Activated CD8-positive, alpha-beta memory T cell treated with anti-CD3 and anti-CD28 coated beads for 36 hours (primary cell): Measurements from ENCODE around the gene PRR23E. TPM values are rescaled to one million over a fixed set of nuclear protein-coding genes. Genes with fewer than 3 reads are reported as not detected.

ENCODE experiments used
- CTCF ChIA-PET: fragments of 350-600 bp; sonication (Branson Sonifier 250); formaldehyde crosslinking; loops from one replicate; lab custom pipeline; 2021; ENCODE audit warnings: antibody characterized with exemption; lab: Charles Lee
- POLR2A ChIA-PET: fragments of 350-600 bp; sonication (Branson Sonifier 250); formaldehyde crosslinking; loops from one replicate; lab custom pipeline; 2021; ENCODE audit warnings: antibody characterized with exemption; lab: Charles Lee
- total RNA-seq, 2 experiments: library from RNA; stranded (reverse); gene quantifications; one replicate each; pipeline ENCODE4 v1.2.3, GENCODE V29; 2021

The PRR23E gene
- total RNA-seq, 2 experiments from 2014 or later, result not detected

DNA sequence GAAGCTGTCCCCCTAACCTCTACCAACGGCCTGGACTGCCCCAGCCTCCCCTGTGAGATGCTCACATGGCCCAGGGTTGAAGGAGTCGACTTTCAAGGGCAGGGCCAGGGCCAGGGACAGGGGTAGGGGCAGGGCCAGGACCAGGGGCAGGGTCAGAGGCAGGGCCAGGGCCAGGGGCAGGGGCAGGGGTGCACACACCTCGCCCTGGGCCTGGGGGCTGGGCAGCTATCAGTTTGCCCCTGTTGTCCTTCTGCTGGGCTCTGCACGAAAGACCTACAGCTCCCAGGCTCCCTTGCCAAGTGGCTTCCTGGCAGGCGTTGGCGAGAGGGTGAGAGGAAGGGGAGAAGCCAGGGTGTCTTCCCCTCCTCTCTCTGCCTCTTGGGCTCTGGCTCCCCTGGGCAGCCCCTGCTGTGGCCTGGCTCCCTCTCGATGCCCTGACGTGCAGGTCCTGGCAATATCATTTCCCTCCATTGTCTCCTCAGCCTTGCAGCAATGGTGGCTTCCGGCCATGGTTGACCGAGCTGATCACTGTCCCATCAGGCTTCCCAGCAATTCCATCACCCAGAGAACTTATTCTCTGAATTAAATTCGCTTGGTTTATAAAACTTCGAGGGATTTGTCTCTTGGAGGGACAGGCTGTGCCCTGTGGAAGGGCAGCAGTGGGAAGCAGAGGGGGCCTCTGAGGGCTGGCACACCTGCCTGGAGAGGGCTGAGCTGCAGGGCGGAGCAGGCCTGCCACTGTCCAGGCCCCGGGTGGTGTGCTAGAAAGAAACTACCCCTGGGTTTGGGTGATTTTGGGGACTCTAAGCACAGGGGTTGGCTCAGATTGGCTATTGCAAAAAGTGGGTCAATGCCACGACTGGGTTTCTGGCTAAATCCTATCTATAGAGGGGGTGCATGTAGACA lies 13.9 kb downstream of the PRR23E start:
- ChIA-PET CTCF (no interaction called here), POLR2A (no interaction called here)

DNA sequence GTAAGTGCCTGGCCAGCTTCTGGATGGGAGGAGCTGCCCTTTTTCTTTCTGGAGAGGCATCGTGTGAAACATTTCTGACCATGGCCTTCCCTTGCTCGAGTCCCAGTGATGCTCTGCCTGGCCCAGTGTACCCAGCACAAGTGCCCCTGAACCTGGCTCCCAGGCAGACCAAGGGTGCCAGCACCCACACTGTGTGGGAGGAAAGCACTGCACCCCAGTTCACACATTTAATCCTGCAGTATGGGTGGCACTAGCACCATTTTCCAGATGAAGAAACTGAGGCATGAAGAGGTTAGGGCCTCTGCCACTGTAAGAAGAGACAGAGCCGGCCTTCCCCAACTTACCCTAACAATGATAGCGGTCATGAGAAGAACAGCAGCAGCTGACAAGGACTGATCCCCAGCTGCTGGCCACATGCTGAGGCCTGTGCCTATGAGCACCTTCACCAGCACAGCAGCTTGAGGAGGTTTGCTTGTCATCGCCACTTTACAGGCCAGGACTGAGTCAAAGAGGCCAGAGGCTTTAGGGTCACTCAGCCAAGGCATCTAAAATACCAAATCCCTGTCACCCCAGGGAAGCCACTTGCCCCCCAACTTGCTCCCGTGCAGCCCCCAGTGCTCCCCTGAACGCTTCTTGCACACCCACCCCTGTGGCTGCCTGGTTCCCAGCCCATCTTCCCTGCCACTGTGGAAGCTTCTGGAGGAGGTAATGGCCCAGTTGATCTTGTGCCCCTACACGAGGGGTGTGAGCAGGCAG lies 15.0 kb downstream of the PRR23E start:
- POLR2A ChIA-PET, result no interaction called here
- CTCF ChIA-PET, result no interaction called here

DNA sequence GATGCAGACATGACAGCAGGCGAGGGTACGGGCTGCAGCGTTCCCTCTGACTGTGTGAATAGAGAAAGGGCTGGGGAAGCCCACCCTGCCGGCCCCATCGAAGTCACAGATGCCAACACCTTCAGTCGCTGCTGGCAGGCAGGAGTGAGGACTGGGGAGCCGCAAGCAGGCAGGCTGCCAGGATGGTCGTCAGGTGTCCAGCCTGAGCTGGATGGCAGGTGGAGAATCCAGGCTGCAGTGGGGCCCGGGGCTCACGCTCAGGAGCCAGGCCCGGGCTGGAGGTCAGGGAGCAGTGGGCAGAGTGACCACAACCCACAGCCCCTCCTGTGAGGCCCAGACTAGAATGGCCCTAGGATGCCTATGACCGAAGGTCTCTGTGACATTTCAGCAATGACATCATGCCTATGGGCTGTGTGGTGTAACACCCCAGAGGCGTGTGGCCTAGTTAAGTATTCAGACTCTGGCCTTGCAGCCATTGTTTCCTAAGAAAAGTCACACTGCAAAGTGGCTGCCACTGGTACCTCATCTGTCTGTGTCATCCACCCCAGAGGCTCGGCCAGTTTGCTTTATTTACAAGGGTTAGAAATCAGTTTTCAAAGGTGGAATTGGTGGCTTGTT lies 15.7 kb downstream of the PRR23E start:
- POLR2A ChIA-PET, result no interaction called here
- CTCF ChIA-PET, result no interaction called here

DNA sequence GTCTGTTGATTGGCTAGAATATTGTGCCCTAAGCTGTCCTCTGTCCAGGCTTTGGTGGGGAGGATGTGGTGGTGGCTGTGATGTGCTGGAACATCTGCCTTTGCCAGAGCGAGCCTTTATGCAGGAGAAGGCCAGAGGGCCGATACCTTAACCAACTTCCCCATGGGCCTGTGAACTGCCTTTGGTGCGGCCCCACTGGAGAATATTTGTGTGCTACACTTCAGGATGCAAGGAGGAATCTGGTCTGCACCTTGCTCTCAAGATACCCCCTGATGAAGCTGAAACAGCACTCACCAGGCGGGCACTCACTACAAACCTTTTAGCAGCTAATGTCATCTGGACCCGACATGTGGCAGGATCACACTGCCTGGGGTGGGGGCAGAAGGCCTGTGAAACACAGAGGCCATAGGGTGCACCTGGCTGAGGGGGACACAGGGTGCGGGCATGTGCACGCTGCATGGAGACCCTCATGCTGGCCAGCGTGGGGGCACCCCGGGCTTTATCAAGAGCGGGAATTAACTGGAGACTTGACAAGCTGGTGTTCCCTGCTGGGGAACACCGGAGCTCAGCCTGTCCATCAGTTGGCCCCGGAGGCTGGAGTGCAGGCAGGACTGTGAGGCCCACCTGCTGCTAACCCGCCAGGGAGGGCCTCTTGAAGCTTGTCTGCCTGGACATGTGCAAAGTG lies 16.4 kb downstream of the PRR23E start:
- CTCF ChIA-PET, result no interaction called here
- POLR2A ChIA-PET, result no interaction called here

DNA sequence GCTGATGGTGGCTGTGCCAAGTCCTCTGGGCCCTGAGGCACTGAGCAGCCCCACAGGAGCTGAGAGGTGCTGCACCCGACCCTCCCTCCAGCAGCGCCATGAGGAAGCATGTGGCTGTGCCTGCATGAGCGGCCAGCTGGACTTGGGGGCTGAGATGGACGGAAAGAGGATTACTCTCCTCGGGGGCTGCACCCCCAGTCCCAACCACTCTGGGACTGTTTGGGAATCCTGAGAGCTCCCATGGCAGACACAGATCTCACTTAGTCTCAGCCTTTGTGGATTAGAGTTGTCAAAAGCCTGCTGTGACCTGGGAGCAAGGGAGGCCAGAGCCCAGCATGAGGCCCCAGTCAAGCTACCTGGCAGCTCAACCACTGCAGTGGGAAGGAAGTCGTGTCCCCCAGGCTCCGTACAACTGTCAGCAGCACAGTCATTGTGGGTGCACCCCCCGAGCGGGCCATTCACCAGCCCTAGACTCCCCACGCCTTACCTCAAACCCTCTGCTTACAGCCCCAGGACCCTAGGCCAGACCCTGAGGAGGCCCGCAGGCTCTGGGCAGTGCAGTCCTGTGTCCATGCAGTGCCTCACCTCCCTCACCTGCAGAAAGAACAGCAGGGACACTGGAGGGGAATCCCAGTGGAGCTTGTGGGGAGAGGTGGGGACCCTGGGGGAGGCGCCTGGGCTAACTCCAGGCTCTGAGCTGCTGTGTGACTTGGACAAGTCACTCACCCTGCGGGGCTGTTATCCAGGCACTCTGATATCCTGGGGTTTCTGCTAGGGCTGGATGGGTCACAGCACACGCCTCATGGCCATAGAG lies 17.1 kb downstream of the PRR23E start:
- ChIA-PET CTCF (no interaction called here), POLR2A (no interaction called here)

DNA sequence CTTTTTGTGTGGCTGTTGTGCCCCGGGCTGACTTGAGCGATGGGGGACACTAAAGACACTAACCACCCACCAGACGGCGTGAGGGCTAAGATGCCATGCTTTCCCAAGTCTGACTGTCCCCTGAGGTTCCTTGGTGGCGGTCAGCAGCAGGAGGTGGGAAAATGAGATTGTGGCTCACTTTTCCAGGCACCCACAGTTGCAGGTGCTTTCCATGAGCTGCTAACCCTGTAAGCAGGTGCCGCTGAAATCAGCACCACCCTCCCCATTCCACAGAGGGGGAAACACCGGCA lies 17.7 kb downstream of the PRR23E start:
- CTCF ChIA-PET, result no interaction called here
- POLR2A ChIA-PET, result no interaction called here

DNA sequence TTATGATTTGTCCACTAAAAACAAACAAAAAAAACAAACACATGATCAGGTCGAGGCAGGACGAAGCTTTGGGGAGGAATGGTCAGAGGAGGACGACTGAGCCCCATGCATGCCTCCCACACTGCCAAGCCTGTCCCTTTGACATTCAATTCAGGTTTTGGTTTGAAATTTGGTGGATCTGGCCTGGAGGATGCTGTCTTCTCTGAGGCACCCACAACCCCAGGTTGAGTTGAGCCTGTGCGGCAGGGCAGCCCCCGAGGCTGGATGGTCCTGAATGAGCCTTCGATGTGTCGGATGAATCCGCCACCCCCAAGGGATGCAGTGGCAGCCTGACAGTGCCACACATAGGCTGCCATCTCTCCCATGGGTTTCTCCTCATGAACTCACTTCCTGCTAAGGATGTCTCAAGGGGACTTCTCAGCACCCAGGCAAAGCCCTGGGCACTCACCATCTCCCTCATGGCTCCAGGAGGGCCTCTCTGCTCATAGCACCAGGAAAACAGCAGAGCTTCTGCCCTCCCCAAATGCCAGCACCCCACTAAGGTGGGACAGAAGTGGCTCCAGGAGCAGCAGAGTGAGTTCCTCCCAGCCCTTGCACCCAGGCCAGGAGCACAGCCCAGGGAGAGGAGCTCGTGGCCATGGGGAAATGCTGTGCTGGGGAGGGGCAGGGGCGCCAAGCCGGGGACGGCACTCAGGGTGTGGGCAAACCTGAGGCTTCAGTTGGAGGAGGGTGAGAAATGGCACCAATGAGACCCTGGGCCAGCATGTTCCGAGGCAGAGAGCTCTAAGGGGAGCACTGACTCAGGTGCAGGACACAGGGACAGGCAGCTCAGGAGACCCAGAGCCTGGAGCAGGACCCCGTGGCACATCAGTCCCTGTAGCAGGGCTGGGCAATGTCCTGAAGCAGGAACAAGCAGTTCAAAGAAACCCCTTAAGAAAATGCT lies 18.5 kb downstream of the PRR23E start:
- ChIA-PET CTCF (no interaction called here), POLR2A (no interaction called here)

DNA sequence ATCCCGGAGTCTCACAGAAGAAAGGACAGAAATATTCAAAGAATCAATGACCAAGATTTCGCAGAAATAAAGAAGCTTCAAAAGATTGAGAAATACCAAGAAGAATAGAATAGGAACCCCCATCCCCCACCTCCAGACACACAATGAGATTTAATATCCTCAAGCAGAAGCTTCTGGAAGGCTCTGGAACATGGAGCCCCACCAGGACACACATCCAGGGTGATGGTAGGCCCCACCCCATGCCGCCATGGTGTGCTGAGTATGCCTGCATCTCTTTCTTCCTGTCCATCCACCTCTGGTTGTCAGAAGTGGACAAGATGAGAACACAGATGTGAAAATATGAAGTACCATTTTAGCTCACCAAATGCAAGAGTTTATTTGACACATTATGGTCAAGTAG lies 19.3 kb downstream of the PRR23E start:
- POLR2A ChIA-PET, result no interaction called here
- CTCF ChIA-PET, result no interaction called here

DNA sequence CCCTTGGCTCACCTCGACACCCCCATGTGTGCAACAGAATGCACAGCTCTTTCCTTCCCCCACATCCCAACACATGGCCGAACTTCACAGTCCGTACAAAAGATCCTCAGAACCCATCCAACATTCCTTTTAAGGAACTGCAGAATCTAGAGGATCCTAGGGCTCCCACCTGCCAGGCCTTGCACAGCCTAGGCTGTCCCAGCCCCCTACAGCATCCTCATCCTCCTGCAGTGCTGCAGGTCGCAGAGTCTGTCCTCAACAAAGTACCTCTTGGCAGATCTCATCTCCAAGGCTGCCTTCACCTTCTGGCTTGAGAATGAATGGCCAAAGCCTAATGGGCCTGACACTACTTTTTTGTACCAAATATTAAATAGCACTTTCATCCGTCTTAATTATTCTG lies 19.8 kb downstream of the PRR23E start:
- CTCF ChIA-PET, result no interaction called here
- POLR2A ChIA-PET, result no interaction called here

DNA sequence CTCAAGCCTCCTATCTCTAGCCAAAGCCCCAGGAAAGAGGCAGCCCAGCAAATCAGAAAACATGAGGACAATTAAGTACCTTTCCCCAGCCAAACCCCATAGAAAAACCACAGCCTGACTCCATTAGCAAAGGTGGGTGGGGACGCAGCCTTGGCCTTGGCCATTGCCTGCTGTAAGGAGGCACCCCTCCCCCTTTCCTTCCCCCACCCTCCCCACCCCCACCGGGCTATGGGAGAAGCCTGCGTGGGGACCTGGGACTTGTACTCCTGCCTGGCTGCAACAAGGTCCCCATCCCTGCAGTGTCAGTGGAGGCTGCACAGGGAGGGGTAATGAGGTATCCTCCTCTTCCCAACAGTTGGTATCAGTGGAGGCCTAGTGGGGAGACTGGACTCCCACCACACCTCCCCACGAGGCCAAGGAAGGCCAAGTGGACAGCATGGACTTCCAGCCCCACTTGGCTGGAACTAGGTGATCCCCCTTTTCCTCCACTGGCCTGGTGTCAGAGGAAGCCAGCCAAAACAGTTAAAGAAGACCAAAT lies 20.5 kb downstream of the PRR23E start:
- POLR2A ChIA-PET, result no interaction called here
- CTCF ChIA-PET, result no interaction called here

DNA sequence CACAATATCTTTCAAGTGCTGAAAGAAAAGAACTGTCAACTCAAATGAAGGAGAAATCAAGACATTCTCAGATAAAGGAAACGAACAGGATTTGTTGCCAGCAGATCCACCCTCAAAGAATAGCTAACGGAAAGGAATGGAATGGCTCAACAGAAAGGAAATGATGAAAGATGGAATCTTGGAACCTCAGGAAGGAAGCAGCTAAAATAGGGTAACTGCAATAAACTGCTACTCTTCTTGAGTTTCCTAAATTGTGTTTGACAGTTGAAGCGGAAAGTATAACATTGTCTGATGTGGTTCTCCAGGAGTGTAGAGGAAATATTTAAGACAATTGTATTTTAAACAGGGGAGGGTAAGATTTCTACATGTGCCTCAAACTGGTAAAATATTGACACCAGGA lies 22.0 kb downstream of the PRR23E start:
- CTCF ChIA-PET, result no interaction called here
- POLR2A ChIA-PET, result no interaction called here

DNA sequence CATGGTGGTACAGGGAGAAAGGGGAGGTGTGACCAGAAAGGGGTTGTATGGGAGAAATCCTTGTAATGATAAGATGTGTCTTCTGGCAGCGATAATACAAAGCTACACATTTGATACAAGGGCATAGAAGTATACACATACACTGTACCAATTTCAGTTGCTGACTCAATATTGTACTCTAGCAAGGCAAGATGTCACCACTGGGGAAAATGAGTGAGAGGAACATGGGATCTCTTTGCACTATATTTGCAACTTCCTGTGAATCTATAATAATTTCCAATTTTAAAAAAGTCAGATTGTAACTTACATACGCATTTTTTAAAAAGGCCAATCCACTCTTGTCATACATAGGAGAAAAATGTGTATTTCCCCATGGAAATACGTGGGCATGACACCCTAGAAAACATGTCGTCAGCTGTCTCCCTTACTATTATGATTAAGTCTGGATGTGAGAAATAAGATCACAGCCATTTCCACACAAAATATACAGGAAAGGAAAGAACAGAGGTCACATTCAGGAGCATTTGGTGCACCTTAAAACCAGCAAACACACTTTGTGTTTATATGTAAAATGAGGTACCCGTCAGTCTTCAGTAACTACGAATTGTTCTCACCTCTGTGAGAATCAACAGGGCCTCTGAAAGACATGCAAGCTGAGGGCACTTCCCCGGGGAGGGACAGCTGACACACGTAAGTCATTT lies 22.9 kb downstream of the PRR23E start:
- POLR2A ChIA-PET, result no interaction called here
- CTCF ChIA-PET, result no interaction called here

DNA sequence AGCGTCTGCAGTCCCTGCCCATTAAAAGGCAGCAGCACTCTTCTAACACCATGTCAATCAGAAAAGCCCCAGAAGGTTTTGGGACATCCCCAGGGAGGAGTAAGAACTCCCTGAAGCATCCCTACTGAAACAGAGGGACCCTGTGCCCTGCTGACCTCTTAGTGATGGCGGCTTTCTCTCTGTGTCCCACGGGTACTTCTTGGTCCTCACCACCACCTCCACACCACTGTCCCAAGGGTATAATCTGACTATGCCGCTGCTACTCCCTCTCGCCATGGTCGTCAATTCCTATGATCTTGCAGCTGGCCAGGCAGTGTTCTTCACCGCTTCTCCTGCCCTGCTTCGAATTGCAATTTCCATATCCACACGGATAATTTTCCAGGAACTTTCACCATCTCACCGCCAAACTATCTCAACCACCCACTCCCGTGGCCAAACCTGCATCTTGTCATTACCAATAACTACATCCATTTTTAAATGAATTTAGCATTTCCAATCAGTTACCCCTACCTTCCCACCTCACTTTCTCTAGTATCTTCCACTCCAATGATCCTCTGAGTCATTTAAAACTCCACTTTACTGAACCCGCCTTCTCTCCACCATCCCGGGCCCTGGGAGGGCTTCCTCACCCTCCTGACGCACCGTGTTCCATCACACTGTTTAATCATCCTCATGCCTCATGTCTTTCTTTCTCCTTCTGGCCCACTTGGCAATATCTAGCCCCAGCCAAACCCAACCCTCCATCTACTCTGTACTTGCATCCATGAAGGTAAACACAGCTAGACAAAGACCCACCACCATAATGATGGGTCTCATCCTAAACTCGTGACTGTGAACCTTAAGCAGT lies 23.7 kb downstream of the PRR23E start:
- CTCF ChIA-PET, result no interaction called here
- POLR2A ChIA-PET, result no interaction called here

DNA sequence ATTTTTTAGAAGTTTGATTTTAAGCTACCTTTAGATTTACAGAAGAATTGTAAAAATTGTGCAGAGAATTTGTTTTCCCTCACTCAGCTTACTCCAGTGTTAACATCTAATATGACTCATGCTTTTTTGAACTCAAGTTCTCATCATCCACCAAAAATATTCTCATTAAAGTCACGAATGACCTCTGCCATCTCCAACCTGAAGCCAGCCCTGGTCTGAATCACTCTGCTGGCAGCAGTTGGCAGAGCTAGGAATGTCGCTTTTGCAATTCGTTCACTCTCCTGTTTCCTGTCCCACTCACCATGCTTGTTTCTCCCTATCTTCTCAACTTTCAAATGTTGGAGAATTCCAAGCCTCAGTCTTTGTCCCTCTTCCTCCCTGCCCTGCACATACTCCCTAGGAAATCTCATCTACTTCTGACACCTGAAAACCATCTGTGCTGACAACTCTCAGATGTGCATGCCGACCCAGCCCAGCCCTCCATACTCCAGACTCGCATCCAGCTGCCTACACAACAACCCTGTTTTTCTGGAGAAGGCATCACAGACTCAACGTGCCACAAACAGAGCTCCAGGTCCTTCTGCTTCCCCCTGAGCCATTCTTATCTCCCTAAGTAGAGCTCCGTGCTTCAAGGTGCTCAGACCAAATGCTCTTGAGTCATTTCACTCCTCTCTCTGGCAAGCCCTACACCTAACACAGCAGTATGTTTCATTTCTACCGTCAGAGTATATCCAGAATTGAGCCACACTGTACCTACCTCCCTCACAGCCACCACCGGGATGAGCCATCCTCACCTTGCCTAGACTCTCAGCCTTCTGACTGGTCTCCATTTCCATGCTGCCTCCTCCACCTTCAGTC lies 24.9 kb downstream of the PRR23E start:
- POLR2A ChIA-PET, result no interaction called here
- CTCF ChIA-PET, result no interaction called here

DNA sequence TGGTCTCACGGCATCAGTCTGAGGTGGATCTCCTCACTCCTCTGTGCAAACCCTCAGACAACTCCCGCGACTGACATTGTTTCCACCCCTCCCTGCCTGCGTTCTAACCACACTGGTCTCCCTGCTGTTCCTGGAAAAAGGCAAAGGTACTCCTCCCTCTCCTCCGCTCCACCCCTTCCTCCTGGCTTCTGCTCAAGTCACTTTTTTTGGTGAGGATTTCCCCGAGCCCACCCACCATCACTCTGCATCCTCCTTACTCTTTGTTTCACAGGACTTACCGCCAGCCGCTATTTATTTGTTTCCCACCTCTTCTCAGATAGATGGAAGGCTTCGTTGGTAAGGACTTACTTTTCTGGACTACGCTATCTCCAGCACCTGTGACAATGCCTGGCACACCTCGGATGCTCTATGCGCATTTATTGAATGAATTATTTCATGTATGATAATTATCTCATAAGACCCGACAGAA lies 25.6 kb downstream of the PRR23E start:
- POLR2A ChIA-PET, result no interaction called here
- CTCF ChIA-PET, result no interaction called here

DNA sequence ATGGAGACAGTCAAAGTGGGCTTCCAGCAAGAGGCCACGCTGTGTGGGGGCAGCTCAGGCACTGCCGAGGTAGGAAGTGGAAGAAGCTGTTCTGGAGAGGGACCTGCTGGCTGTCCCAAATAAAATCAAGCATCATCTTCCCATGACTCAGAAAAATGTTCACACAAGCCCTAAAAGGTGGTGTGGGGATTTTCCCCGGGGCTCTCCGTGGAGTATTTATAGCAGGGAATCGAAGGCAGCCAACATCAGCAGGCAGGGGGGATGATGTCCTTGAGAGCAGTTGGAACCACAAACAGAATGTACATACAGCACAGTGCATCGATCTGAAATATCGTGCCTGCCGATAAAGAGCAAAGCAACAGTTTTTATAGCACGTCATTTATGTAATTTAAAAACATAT lies 27.6 kb downstream of the PRR23E start:
- CTCF ChIA-PET, result no interaction called here
- POLR2A ChIA-PET, result no interaction called here
